GM19043 (cell line): ENCODE measurements around the gene COQ10A.
A peak's percentile ranks its signal among the peaks of the same experiment; 100 is the strongest.

ENCODE experiments used
- ATAC-seq: cut with Tn5 transposase; IDR thresholded peaks from one replicate; pipeline ENCODE4 v1.9.1; 2021; ENCODE audit warnings: low read depth; ENCODE audit not compliant: unreplicated experiment

Gene COQ10A

GRCh38 chr12:56308714-56309113, 42.0 kb downstream of the COQ10A start:
- ATAC-seq = no peak

DNA sequence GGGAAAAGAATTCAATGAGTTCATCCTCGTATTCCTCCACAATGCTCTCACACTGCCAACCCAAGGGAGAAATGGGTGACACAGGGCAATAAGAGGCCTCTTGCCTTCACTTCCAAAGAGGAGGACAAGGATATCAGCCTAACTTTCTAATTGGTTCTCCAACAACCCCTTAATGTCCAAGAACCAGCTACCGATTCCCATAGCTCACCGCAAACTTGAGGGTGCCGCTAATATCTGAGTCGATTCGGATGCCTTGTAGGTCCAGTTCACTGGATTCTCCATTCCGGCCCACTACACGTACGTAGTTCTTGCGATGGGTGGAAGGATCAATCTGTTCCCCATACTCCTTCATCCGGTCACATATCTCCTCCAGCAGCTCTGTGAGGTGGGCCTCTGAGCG, 44.3 kb downstream of the COQ10A start:
- ATAC-seq = no peak

DNA sequence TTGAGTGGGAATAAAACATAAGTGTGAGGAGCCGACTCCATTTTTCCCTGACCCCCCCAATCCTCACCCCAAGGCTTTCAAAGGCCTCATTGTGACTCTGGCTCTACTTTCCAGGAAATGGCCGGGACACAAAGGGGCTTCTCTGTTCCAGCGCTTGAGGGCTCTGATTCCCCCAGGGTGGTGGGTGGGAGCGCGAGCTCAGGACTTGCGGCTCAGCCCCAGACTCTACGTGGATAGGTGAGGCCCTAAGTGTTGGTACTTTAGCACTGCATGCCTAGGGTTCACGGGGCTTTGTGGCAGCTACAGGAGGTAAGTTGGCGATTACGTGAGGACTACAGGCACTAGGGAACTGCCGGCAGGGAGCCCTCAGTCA, 48.5 kb downstream of the COQ10A start:
- no peak for ATAC-seq

DNA sequence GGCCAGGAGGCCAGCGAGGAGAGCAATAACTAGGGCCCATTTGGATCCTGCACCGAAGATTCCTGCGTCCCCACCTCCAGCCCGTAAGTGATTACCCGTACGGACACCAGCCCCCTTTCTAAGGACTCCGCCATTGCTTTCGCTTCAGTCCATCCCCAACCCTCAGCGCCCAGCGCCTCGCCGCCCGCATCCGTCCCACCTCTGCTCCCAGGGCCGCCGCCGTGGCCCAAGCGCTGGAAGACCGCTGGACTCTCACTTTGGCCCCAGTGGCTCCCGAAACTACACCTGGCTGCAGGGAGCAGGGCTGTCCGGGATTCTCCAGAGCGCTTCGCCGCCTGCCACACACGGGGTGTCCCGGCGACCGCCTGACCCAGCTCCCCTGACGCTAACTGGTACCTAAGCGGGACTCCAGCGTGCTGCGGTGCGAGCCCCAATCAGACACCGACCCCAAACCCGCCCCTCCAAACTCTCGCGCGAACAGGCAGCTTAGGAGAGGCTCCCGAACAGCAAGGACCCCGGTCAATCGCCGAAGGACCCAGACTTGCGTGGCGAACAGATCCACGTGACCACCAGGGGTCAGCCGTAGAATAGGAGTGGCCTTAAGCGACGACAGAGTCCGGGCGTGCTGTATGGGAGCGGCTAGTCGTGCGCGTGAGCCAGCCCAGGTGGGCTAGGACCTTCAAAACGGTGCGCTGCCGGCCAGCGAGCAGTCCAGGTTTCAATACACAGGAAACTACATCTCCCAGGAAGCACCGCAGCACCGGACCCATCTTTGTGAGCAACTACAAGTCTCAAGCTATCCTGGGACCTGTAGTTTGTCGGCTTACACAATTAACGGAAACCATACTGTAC, 49.1 kb downstream of the COQ10A start, which contains the start of gene CNPY2:
TSS of gene CNPY2 (minus strand) at position 367 of the 852 bp plus-strand sequence. CDS start 771 bp downstream, outside the sequence.
- ATAC-seq = peak; percentile 90

DNA sequence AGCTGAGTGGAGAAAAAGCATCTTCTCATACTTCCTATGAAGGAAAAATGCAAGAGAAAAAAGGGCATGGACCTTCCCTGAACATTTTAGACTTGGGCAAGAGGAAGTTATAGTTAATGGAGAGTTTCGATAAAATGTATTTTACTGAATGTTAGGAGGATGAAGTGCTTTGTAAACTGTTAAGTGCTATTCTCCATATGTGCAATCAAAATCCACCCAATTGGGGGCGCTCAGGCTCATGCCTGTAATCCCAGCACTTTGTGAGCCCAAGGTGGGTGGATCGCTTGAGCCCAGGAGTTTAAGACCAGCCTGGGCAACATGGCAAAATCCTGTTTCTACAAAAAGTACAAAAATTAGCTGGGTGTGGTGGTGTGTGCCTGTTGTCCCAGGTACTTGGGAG, 50.9 kb downstream of the COQ10A start:
- ATAC-seq = no peak
